ENCODE measurements around the gene GNPTAB.

GNPTAB gene

GRCh38 chr12:101696251-101697196 lies 134.2 kb downstream of the GNPTAB start:
- no peak for DNase-seq (ENCODE audit: low spot score)

- DNase-seq (ENCODE audit: low spot score), result no peak
These were observed 135.1 kb downstream of the GNPTAB start for GRCh38 chr12:101695706-101696105.

All from kidney capillary endothelial cell (primary cell).